Fibroblast of gingiva (primary cell): ENCODE measurements around the gene GNS.
A peak's percentile ranks its signal among the peaks of the same experiment; 100 is the strongest.
"Not testable (repeated sequence)": the region's sequence is repeated elsewhere in the genome, so short reads cannot be mapped to it uniquely, and the experiment has no call there.

ENCODE experiments used
- DNase-seq: peaks from one replicate; pipeline ENCODE4 v3.0.0-alpha.2; 2011; ENCODE audit warnings: low read depth

GNS gene

GRCh38 chr12:64759035-64759894 is at the start of gene GNS:
GNS (minus strand) TSS chr12:64759406; CDS start chr12:64759276, 130 bp downstream.
- DNase-seq = peak; percentile 93

DNA sequence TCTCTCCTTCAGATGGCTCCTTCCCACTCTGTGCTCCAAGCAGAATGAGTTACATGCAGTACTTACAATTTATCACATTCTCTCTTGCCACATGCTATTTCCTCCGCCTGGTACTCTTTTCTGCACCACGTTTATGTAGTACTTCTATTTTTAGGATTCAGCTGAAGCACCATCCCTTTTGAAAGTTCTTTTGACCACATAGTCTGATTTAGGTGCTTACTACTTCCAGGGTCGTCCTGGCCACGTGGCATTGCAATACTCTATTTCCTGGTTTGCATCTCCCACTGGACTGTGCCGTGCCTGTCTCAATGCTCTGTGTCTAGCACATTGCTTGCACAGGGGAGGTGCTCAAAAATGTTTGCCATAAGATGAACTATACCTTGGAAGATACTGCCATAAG is 48.9 kb upstream of the GNS start:
- no peak for DNase-seq

- DNase-seq = peak; percentile 39
Measured at GRCh38 chr12:64806593-64807460, 47.6 kb upstream of the GNS start.

- no peak for DNase-seq
Measured at GRCh38 chr12:64806173-64806572, 47.0 kb upstream of the GNS start.

- not testable (repeated sequence) for DNase-seq
Measured at GRCh38 chr12:64802180-64802775, 43.1 kb upstream of the GNS start.

DNA sequence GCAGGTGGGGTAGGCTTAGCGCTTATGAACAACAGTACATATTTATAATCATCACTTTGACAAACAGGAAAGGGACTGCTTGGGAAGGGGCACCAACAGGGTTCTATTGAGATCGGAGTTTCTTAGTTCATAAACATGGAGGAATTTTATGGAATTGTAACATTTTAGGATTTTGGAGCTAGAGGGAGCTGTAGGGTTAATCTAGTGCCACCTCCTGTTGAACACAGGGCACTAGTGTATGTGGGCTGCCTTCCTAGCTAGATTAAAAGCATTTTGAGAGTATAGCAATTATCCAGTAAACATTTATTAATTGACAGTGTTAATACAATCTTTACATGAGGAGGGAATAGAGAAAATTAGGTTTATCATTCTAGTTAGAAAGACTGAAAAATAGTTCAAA is 42.2 kb upstream of the GNS start:
- DNase-seq = no peak

GRCh38 chr12:64800640-64801039 is 41.4 kb upstream of the GNS start:
- no peak for DNase-seq

DNA sequence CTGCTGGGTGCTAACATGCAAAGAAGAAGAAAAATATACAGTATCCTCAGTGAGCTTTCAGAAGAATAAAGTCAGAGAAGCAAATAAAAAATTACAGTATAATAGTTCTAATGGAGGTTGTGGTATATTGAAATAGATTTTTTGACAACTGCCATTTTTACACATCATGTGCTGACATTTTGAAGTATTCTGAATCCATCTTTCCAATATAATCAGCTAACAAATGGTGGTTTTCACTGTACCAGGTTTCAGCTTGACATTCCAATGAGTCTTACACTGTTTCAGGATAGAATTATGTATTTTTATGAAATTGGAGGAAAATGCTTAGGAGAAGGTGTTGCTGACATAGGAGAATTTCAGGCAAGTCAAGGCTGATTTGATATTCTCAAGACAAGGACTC is 39.0 kb upstream of the GNS start:
- DNase-seq = no peak

GRCh38 chr12:64797156-64797555 is 38.0 kb upstream of the GNS start:
- DNase-seq = no peak

DNA sequence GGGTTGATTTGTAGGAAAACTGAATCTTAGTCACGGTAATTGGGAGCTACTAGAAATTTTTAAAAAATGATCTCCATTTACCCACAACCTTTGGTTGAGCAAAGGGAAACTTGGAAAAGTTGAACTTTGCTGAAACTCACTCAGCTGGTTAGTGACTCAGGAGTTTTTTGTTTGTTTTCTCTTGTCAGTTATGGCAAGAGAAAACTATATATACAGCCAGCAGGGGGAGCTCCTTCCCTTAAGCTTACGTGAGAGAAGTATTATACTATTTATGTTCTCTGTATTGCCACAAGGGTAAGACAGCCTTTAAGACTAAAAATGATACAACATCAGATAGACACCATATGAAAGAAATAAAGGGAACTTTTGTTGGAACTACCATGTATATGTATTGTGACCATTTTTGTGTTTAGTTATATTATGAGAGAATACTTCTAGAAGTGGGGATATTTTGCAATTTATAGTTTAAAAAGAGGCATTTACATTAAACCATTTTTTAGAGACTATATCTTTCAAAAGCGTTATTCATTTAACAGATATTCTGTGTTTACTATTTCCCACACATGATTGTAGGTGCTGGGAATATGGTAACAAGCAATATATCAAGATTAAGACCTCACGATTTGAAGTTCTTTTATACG is 37.1 kb upstream of the GNS start:
- peak; percentile 88 for DNase-seq

- DNase-seq = no peak
Measured at GRCh38 chr12:64794305-64794704, 35.1 kb upstream of the GNS start.

GRCh38 chr12:64793610-64794009 is 34.4 kb upstream of the GNS start:
- no peak for DNase-seq

- DNase-seq = no peak
Measured at GRCh38 chr12:64792128-64792527, 32.9 kb upstream of the GNS start.

- DNase-seq = no peak
Measured at GRCh38 chr12:64791036-64791435, 31.8 kb upstream of the GNS start.

GRCh38 chr12:64790166-64790565 is 31.0 kb upstream of the GNS start:
- no peak for DNase-seq

DNA sequence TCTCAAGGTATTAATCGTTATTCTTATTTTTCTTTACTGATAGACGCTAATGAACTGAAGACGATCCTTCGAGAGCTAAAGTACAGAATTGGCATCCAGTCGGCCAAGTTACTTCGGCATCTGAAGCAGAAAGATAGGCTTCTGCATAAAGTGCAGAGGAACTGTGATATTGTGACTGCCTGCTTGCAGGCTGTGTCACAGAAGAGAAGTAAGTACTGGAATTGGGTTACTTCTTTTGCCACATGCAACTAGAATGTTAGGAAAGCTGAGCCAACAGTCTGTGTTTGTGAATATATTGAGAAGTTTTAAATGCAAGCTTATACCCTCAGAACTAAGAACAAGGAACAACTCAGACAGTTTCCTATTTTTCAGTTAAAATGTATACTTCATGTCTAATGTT is 26.6 kb upstream of the GNS start:
- no peak for DNase-seq

DNA sequence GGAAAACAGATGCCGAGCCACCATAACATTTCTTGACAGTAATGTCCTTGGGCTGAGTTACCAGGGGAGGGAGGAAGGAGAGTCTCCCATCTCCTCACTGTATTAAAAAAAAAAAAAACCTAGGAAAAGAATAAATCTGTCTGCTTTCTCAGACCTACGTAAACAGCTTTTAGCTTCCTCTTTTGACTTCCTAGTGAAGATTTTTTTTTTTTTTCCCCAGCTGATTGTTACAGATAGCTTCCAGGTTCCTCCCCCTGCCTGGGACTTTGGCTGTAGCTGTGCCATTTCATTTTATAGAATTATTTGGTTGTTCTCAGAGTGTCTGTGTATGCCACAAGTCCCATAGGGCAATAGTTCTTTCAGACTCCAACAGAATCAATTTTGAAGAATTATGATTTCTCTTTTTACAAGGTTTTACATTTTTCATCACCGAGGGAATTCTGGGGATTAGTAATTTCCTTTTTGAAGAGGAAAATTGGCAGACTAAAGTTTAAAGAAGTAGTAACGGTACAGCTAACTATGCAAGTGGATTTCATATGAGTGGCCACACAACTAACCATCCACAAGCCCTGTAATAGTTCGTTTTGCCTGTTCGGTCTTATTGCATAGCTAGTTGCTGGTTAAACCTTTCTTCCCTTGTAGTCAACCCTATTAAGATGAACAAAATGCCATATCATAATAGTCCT is 23.1 kb upstream of the GNS start:
- no peak for DNase-seq

GRCh38 chr12:64781280-64782190 is 22.3 kb upstream of the GNS start:
- DNase-seq = no peak

DNA sequence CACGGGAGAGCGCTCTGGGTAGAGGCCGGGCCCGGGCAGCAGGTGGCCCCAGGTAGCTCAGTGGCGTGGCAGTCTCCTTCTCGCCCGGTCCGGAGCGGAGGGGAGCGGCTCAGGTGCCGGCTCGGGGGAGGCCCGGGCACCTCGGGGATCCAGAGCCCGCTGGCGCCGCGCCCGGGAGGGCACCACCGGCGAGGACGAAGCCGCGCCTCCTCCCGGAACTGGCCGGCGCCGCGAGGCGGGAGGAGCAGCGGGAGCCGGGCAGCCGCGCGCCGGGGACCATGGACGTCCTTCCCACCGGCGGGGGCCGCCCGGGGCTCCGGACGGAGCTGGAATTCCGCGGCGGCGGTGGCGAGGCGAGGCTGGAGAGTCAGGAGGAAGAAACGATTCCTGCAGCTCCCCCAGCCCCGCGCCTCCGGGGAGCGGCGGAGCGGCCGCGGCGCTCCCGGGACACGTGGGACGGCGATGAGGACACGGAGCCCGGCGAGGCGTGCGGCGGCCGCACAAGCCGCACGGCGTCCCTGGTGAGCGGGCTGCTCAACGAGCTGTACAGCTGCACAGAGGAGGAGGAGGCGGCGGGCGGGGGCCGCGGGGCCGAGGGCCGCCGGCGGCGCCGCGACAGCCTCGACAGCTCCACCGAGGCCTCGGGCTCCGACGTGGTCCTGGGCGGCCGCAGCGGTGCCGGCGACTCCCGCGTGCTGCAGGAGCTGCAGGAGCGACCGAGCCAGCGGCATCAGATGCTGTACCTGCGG is 21.5 kb upstream of the GNS start:
- DNase-seq = no peak

DNA sequence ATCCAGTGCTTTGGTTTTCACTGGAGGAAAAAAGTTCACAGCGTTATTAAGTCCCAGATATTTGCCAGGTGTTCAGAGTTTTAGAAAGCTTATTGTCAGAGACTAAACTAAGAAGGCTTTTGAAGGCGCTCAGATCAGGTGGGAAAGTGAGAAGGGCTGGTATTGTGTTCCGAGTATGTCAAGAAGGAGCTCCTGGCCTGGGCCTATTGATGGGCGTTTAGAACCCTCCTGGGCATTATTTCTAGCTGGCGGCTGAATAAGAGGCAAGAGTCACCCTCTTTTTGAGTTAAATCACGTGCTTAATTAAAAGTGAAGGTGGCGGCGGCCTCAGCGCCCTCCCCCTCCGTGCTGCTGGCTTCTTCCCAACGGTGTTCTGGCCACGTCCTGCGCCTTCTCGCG is 20.9 kb upstream of the GNS start:
- DNase-seq = no peak
